ENCODE data around the gene NSG1.

NSG1 gene

DNA sequence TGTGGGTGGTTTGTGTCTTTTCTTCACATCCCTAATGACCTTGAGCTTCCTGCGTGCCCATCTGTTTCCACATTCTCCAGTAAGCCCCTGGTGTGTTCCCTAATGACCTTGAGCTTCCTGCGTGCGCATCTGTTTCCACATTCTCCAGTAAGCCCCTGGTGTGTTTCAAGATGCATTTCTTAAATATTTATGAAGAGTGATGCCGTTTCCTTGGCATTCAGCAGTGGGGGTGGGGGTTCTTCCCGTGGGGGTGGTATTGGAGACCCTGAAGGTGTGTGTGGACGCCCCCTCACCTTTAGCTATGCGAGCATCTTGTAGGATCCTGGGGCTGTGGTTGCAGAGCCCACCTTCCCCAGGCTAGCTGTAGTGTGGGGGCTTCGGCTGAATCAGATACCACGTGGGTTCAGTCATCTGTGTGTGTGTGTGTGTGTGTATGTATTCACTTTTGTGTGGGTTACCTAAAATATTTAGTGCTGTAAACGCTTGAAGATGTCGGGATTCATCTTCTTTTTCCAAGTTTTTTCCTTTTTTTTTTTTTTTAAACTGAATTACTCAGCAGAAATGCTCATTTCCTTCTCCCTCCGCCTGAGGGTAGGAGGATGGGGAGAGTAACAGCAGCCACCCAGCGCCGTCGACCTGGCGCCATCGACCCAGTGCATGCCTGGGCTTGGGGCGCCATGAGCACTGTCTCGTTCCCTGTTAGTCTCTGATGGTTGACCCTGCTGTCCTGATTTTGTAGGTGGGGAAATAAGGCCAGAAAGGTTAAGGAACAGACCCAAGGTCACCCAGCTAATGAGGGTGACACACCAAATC, 9.9 kb downstream of the NSG1 start:
- peak; percentile 3 to 5 for DNase-seq (ENCODE audit: low read depth in 2 of 2)

DNA sequence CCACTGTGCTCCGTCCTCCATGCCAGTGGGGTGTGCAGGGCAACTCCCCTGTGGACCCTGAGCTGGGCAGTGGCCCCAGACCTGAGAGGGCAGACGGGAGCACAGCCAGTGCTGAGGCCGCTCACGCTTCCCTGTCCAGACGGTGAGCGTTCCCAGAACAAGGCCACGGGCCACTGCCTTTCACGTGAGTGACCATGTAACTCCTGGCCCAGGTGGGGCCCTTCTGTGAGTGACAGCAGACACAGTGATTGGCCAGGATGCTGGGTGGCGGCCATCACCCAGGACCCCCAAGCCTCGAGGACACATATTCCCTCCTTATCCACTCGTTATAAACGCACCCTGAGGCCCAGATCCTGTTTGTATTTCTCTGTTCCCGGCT, 10.5 kb downstream of the NSG1 start:
- no peak for DNase-seq (ENCODE audit: low read depth in 2 of 2)

DNA sequence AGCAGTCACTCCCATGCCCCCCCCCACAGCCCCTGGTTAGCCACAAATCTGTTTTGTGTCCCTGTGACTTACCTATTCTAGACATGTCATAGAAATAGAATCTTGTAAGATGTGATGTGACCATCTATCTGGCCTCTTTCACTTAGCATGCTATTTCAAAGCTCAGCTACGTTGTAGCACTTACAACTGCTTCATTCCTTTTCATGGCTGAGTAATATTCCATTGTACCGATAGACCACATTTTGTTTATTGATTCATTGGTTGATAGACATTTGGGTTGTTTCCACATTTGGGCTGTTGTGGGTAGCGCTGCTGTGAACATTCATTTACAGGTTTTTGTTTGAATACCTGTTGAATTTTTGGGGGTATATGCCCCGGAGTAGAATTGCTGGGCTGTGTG, 11.5 kb downstream of the NSG1 start:
- DNase-seq (ENCODE audit: low read depth in 2 of 2) = no peak

DNA sequence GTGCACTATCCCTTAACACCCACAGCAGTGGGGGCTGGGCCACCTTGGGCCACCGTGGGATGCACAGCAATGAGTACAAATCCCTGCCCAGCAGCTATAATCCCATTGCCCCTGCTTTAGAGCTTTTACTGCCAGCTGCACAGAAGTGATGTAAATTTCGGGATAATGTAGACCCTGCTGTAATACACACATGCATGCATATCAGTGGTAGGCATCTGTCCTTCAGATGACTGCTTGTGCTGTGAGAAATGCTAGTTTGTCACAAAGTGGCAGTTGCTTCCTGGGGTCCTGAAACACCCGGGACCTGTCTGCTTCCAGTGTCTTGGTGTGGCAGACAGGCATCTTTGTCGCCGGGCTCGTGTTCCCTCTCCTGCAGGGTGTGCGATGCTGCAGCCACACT, 14.1 kb downstream of the NSG1 start:
- DNase-seq (ENCODE audit: low read depth in 2 of 2) = no peak

- no peak for DNase-seq (ENCODE audit: low read depth in 2 of 2)
Measured at GRCh38 chr4:4402966-4403365, 16.1 kb downstream of the NSG1 start.

- no peak for DNase-seq (ENCODE audit: low read depth in 2 of 2)
Measured at GRCh38 chr4:4405358-4405962, 18.6 kb downstream of the NSG1 start.

DNA sequence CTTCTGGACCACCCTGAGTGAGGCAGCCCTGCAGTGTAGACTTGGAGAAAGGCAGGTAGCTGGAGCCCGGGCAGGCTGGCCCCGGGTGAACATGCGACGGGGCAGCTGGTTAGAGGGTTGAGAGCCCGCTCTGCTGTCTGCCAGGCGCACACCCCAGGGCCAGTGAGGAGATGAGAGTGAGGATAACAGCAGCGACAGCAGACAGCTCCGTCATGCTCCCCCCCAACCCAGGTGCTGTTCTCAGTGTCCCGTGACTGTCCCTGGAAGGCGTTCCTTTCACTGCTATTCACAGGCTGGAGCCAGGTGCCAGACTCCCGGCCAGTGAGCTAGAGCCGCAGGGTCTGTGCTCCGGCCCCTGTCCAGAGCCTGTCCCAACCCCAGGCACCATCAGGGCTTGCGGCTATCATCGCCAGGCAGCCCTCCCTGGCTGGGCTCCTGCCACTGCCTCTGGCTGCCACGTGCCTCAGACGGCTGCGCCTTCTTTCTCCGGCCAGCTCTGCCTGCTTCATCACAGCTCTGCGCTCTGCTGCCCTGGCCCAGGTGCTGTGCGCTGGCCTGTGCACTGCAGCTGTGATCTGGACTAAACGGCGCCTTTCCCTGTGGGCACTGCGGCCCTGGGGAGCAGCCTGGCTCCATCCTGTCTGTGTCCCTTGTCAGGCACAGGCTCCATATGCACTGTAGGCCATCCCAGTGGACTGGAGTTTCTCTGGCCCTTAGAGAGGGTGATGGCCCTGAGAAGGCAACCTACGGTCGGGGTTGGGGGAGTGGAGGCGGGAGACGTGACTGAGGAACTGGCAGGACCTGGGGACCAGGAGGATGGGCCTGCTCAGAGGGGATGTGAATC, 19.8 kb downstream of the NSG1 start:
- no peak for DNase-seq (ENCODE audit: low read depth in 2 of 2)

DNA sequence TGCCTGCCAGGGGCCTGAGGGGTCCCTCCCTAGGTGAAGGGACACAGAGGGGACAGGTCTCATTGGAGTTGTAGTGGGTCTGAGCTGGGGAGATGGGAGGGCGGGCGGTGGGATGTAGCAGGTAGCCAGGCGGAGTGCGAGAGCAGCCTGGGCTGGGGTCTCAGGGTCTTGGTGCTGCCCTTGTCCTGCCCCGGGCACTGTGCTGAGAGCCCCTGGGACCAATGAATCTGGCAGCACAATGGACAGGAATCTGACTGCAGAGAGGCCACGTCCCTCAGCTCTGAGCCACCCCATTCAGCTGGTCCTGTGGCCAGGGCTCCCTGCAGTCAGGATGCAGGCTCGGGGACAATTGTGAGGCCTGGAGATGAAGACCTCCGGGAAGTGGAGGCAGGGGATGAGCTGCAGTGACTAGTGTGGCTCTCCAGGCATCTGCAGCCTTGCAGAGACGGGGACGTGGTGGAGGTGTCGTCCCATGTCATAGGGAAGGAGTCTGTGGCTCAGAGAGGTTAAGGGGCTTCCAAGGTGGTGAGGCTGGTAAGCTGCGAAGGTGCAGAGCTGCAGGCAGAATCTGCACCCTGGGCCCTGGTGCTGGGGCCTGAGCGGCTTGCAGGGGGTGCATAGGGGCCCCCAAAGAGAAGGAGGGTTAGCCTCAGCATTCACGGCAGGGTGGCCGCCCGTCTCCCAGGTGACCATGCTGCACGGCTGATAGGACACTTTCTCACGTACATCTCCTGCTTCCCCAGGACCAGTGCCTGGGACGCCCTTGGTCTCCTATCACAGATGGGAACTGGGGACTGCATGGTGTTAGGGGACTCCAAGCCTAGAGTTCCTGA, 20.6 kb downstream of the NSG1 start:
- no peak for DNase-seq (ENCODE audit: low read depth in 2 of 2)

DNA sequence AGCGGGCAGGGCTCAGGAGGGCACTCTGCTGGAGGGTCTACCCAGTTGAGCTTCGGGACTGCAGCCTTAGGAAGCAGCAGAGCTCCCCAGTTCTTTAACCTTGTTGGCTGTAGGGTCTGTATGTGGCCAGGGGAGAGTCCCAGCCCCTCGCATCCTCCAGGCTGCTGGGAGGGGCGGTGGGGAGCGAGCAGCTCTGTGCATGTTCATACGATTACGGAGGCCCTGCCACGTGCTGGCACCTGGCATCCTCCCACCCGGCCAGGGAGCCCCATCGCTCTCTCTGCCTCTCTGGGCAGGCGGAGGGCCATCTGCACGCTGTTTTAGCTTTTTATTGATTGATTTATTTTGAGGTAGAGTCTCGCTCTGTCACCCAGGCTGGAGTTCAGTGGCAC, 21.2 kb downstream of the NSG1 start:
- DNase-seq (ENCODE audit: low read depth in 2 of 2) = no peak

DNA sequence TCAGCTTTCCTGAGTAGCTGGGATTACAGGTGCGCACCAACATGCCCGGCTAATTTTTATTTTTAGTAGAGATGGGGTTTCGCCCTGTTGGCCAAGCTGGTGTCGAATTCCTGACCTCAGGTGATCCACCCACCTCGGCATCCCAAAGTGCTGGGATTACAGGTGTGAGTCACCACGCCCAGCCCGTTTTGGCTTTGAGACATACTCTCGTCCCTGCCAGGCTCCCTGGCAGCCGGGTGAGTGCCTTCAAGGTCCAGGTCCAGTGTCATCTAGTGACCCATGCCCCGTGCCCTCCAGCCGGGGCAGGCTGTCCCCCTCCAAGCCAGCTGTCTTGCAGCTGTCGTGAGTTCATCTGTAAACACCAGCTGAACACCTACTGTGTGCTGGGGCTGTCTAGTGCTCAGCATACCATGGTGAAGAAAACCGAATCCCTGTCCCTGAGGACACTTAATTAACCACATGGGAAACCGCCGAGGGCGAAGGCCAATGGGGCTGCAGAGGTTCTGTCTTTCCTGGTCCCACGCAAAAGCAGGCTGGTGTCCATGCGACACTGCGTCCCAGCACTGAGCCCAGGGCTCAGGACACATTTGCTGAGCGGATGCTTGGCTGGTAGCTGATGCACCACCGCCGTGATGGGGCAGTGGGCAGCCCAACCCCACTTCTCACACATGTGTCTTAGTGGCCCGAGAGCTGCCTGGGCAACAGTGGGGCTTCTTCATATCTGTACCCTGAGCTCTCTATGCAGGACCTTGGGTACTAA, 21.9 kb downstream of the NSG1 start:
- DNase-seq (ENCODE audit: low read depth in 2 of 2) = no peak

- no peak for DNase-seq (ENCODE audit: low read depth in 2 of 2)
Measured at GRCh38 chr4:4409416-4410115, 22.7 kb downstream of the NSG1 start.

DNA sequence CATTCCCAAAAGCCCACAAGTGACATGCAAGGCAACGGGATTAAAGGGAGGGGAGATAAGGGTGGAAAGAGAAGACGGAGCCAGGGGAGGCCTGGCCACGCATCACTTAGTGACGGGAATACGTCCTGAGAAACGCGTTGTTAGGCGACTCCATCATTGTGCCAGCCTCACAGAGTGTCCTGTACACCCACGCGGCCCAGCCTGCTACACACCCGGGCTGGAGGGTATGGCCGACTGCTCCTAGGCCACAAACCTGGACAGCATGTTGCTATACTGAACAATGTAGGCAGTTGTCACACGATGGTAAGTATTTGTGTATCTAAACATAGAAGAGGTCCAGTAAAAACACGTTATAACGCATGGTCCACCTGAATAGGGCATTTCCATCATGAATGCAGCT, 23.4 kb downstream of the NSG1 start:
- DNase-seq (ENCODE audit: low read depth in 2 of 2) = no peak

DNA sequence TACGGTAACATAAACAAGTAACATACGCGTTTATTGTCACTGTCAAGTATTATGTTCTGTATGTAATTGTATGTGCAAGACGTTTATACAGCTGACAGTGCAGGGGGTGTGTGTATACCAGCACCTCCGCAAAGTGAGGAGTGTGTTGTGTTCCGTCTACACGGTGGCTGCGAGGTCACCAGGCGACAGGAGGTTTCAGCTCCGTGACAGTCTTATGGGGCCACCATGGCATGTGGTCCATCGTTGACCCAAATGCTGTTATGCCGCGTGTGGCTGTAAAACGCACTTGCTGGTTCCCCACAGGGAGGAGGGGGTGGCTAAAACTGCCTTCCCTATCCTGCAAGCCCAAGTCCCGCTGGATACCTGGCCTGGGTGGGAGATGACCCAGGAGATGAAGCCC, 25.0 kb downstream of the NSG1 start:
- DNase-seq (ENCODE audit: low read depth in 2 of 2) = no peak

DNA sequence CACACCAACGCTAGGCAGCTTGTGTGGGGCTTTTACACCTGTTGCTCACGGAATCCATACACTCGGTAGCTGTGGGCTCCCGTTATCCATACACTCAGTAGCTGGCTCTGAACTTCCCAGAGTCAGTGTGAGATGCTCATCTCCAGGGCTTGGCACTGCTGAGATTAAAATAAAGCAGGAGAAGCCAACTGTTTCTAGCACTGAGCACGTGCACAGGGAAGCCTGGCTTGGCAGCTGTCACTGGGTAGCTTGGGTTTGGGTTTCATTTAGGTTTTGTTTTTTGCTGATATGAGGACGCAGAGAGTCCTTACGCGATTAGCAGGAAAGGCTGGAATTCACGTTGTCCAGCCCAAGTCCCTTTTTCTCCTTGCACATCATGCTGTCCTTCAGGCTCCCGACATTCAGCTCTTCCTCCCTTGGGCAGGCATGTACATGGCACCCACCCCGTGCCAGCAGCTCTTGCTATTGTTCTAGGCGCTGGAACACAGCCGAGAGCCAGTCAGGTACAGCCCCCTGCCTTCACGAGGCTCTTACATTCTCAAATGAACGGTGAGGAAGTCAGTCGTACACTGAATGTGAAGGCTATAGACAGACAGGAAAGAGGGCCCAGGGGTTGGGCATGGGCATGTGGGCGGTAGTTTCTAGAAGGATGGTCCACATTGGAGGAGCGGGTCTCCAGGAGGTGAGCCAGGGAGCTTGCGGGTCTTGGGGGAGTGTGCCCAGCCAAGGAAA, 25.9 kb downstream of the NSG1 start:
- no peak for DNase-seq (ENCODE audit: low read depth in 2 of 2)

DNA sequence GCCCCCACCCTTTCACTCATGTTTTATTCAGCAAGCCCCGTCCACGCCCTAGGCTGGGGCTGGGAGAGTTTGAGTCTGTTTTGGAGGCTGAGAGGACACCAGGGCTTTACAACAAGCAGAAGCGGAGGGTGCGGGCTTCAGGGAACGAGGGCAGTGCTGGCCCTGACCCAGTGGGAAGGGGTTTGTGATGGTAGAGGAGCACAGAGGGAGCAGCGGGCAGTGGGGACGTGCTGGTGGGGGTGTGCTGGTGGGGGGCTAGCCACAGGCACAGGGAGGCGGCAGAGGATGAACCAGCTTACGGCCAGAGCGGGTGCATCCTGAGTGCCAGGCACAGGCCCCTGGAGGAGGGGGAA, 26.4 kb downstream of the NSG1 start:
- no peak for DNase-seq (ENCODE audit: low read depth in 2 of 2)

- DNase-seq (ENCODE audit: low read depth in 2 of 2) = no peak
Measured at GRCh38 chr4:4413806-4414205, 26.9 kb downstream of the NSG1 start.

DNA sequence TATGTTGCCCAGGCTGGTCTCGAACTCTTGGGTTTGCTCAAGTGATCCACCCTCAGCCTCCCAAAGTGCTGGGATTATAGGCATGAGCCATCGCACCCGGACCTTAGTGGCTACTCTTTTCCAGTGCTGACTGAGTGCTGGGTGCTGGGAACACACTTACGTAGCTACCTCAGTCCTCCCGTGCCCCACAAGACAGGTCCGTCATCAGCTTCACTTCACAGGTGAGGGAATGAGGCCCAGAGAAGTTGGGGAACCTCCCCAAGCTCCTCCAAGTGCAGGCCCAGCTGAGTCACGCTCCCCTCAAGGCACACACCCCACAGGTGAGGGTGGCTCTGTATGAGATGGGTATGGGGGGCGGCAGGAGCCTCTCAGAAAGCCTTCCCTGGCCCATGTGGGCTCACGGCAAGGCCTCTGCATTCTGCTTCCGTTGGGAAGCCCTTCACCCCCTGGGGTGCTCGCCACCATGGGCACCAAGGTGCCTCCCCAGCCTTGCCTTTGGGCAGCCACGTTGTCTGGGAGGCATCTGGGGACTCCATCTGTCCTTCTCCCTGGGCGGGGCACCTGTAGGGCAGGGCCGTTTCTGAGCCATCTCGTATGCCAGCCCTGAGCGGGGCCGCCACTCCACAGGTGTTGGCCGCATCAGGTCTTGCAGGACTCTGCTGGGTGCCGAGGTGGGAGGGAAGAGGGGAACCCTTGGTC, 28.4 kb downstream of the NSG1 start:
- DNase-seq (ENCODE audit: low read depth in 2 of 2) = no peak

GRCh38 chr4:4415806-4416805, 29.2 kb downstream of the NSG1 start:
- no peak for DNase-seq (ENCODE audit: low read depth in 2 of 2)

Data from fibroblast of skin of left biceps (primary cell).